RWPE1 (cell line): Measurements from ENCODE around the gene HLA-E.

Experiments used
- CTCF ChIA-PET: fragments of 350-600 bp; sonication (Branson Sonifier 250); formaldehyde crosslinking; extraction: SDS; loops from one replicate; lab custom pipeline; 2021; lab: Yijun Ruan, JAX
- POLR2A ChIA-PET: fragments of 400-600 bp; formaldehyde crosslinking; extraction: SDS; loops from one replicate; lab custom pipeline; 2020; ENCODE audit warnings: antibody characterized with exemption; ENCODE audit not compliant: low non-redundant PET; lab: Yijun Ruan, JAX
- DNase-seq: peaks from one replicate; pipeline ENCODE4 v3.0.0; 2012; ENCODE audit warnings: low spot score
- H3K27ac ChIP-seq: fragments of 450-650 bp; 2 replicates; pipeline ENCODE4 v1.5.1; 2017
- CTCF ChIP-seq: fragments of 450-650 bp; conservative IDR thresholded peaks from 2 replicates; pipeline ENCODE4 v1.5.1; 2017; ENCODE audit warnings: low read depth, mild to moderate bottlenecking

The HLA-E gene

GRCh38 chr6:30489081-30490025 lies at the start of gene HLA-E:
Gene HLA-E, plus strand, starts transcription at chr6:30489509. Its CDS starts 23 bp downstream, at chr6:30489532.
- ChIA-PET CTCF (no interaction called here), POLR2A (no interaction called here)
- DNase-seq = peak; percentile 94
- peak within 1 kb of the TSS; percentile 92 for H3K27ac ChIP-seq
- no peak for TF ChIP-seq CTCF

DNA sequence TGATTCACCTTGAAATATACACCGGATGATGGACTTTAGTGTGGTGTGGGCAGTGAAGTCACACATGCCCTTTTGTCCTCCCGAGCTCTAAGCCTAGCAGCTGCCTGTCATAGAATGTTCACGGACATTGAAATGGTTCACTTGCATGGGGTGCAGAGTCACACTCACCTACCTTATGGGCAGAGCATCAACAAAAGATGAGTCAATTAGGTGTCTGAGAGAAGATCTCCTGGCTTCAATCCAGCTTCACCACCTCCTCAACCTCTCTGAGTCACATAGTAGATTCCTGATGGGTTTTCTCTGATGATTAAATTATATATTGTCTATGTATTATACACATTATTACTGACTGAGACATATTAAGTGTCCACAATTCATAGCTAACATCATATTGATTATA lies 48.1 kb upstream of the HLA-E start:
- POLR2A ChIA-PET = interaction anchor here (0.5 kb wide), 1 partner anchor 221 kb away, joined by 5 read pairs; no protein-coding TSS in a partner anchor
- peak; percentile 81 for DNase-seq
- CTCF ChIA-PET = no interaction called here
- no peak for TF ChIP-seq CTCF
- H3K27ac ChIP-seq = no peak overlapping the region

GRCh38 chr6:30443657-30444450 lies 45.5 kb upstream of the HLA-E start:
- H3K27ac ChIP-seq = no peak overlapping the region
- TF ChIP-seq CTCF = no peak
- ChIA-PET CTCF (interaction anchor here (1.0 kb wide), 1 partner anchor 10 kb away, joined by 4 read pairs; no protein-coding TSS in a partner anchor), POLR2A (no interaction called here)
- peak; percentile 50 for DNase-seq

DNA sequence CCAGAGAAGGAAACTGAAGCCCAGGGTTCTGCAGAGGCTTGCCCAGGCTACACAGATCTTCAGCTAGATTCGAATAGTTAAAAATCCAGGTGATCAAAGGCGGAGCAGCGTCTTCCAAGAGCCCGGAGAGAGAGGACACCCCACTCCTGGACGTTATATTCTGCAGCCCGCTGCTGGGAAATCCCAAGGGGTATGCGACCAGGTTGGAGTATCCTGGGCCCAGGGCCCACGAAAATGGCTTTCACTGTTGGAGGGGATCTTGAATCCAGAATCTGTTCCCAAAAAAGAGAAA lies 44.9 kb upstream of the HLA-E start:
- POLR2A ChIA-PET = no interaction called here

DNA sequence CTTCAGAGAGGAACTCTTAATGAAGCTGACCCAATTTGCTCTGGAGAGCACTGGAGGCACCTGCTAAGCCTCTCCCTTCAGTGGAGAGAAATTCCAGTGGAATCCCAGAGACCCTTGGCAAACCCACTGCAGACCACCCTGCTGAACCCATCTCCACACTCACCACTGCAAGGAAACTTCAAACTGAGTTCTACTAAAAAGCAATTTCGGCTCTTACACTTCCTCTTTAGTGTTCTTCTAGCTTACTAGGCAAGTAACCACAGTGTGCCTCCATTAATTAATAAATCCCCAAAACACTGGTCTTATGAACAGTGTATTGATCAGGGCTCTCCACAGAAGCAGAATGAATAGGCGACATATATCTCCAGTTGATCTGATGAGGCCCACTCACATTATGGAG lies 43.0 kb upstream of the HLA-E start:
- no peak for DNase-seq
- TF ChIP-seq CTCF = no peak
- CTCF ChIA-PET = interaction anchor here (0.6 kb wide), 1 partner anchor 321 kb away, joined by 3 read pairs; no protein-coding TSS in a partner anchor
- no peak overlapping the region for H3K27ac ChIP-seq
- POLR2A ChIA-PET = no interaction called here

More for the DNA sequence above, 44.9 kb upstream of the HLA-E start:
- CTCF ChIA-PET = interaction anchor here (1.0 kb wide), 1 partner anchor 9 kb away, joined by 4 read pairs; no protein-coding TSS in a partner anchor
- no peak overlapping the region for H3K27ac ChIP-seq
- TF ChIP-seq CTCF = no peak
- DNase-seq = no peak

DNA sequence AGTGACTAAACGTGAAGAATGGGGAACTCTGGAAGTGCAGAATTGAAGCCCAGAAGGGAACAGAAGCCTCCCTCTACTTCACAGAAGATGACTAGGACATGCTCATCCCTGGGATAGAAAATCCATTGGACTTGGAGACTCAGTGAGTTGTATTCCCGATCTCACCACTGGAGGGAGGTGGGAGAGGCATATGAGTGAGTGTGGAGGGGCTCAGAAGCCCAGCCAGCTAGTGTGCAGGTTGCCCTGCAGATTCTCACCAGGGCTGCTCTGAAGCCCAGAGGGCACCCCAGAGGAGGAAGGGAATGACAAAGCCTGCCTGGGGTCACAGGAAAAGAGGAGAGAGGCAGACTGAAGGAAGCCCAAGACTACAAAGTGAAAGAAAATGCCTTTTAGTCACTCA lies 42.1 kb upstream of the HLA-E start:
- no peak for DNase-seq
- H3K27ac ChIP-seq = no peak overlapping the region
- POLR2A ChIA-PET = no interaction called here
- CTCF ChIA-PET = no interaction called here
- TF ChIP-seq CTCF = no peak
